Activated gamma-delta T cell treated with anti-CD3 and anti-CD28 coated beads, Interleukin-2, amount 50 U/mL, for 16 hours (primary cell): ENCODE data around the gene RNF11.
"Not testable (repeated sequence)": the region's sequence is repeated elsewhere in the genome, so short reads cannot be mapped to it uniquely, and the experiment has no call there.

Experiments used
- DNase-seq: peaks from one replicate; pipeline ENCODE4 v3.0.0-alpha.2; 2020; ENCODE audit warnings: low read depth

RNF11 gene

GRCh38 chr1:51235673-51236530 is at the start of gene RNF11:
TSS of gene RNF11 (plus strand) at chr1:51236273. CDS start at chr1:51236757, 484 bp downstream.
- peak; percentile 83 for DNase-seq

- no peak for DNase-seq
Observed at GRCh38 chr1:51188230-51188629, 47.8 kb upstream of the RNF11 start.

GRCh38 chr1:51189421-51190073 is 46.5 kb upstream of the RNF11 start:
- peak; percentile 8 for DNase-seq

- DNase-seq: no peak
Observed at GRCh38 chr1:51190961-51191360, 45.1 kb upstream of the RNF11 start.

GRCh38 chr1:51192213-51192843 is 43.7 kb upstream of the RNF11 start:
- DNase-seq: peak; percentile 22

DNA sequence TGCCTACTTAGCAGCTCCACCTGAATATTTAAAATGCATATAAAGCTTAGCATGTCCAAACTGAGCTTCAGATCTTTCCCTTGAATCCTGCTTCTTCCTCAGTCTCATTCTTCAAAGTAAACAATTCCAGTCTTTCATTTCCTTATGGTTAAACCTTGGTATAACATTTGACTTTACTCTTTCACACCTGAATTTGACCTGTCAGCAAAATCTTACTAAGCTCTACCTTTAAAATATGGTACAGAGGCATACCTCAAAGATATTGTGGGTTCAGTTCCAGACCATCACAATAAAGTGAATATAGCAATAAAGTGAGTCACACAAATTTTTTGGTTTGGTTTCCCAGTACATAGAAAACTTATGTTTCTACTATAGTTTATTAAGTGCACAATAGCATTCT is 42.5 kb upstream of the RNF11 start:
- DNase-seq: no peak

DNA sequence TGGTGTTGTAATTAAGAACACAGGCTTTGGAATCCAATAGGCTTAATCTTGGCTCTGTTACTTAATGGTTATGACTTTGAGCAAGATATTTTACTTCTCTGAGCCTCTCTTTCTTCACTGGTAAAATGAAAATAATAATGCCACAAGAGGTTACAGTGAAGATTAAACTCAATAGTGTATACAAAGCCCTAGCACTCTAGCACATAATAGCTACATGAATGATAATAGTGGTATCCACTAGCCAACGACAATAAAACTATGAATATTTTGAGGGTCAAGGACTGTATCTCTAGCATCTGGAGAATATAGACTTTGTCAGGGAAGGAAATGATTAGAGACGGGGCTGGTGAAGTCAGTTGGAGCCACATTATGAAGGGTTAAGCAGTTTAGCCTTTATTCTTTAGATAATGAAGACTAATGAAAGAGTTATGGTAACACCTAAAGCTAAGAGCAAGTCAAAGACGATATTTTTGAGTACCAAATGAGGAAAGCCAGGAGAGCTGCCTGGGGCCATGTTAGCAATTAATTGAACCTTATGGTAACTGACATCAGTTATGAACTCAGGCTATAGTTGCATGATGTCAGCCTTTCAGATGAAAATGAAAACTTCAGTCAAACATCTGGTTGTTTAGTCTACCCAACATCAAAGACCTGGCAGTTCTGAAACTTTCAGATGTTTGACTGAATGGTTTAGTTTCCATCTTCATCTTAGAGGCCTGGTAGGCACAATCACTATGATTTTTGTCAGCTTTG is 32.8 kb upstream of the RNF11 start:
- DNase-seq: no peak

DNA sequence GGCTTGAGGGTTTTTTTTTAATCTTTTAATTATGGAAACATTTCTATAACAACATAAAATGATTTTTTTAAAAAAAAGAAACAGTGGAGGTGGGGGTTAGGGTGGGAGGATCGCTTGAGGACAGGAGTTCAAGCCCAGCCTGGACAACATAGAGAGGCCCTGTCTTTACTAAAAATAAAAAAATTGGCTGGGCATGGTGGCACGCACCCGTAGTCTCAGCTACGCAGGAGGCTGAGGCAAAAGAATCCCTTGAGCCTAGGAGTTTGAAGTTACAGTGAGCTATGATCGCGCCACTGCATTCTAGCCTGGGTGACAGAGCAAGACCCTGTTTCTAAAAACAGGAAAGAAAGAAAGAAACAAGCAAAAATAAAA is 32.2 kb upstream of the RNF11 start:
- no peak for DNase-seq

GRCh38 chr1:51210055-51210454 is 26.0 kb upstream of the RNF11 start:
- DNase-seq: no peak

GRCh38 chr1:51210676-51211075 is 25.4 kb upstream of the RNF11 start:
- DNase-seq: no peak

DNA sequence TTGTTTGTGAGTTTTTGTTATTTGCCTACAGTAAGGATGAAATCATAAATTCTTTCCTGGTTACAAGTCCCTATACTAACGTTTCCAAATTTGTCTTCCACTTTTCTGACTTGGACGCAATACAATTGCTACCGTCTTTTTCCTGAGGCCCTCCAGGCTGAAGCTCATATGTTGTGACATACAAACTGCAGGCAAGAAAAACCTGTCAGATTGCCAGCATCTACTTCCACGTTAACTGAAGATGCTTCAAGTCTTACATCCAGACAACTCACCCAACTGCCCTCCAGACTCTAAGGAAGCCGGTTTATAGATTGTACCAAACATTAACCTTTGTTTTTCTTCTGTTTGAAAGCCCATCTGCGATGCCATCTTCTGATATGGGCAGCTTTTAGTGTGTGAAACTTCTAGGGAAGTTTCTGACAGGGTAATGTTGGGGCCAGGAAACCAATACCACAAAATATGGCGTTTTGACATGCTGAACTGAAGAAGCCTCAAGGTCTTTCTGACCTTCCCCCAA is 21.4 kb upstream of the RNF11 start:
- DNase-seq: no peak

- DNase-seq: no peak
Observed at GRCh38 chr1:51215169-51215568, 20.9 kb upstream of the RNF11 start.

- no peak for DNase-seq
Observed at GRCh38 chr1:51216631-51217030, 19.4 kb upstream of the RNF11 start.

DNA sequence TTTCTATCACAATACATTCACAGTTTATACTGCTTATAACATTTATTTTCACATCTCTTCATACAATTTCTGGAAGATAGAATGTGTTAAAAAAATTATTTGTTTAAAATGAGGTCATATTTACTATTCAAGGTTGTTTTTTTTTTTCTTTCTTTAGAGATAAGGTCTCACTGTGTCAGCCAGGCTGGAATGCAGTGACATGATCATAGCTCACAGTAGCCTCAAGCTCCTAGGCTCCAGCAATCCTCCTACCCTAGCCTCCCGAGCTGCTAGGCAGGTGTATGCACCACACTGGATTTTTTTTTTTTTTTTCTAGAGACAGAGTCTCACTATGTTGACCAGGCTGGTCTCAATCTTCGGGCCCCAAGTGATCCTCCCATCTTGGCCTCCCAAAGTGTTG is 19.0 kb upstream of the RNF11 start:
- no peak for DNase-seq

- no peak for DNase-seq
Observed at GRCh38 chr1:51218570-51218969, 17.5 kb upstream of the RNF11 start.

DNA sequence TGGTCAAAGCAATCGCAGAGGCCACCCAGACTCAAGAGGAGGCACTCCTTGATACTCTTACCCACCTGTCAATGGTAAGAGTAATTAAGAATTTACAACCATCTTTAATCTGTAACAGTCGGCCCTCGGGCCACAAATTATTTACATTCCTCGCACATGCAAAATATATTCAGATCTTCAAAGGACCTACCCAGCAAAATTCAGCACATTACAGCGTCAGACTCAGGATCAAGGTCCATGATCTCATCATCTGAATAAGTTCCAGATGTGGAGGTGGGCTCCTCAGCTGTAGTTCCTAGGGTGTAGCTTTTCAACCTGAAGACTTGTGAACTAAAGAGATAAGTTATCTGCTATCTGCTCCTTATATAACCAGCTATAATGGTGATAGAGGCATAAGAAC is 17.1 kb upstream of the RNF11 start:
- DNase-seq: no peak

GRCh38 chr1:51221529-51221928 is 14.5 kb upstream of the RNF11 start:
- not testable (repeated sequence) for DNase-seq

DNA sequence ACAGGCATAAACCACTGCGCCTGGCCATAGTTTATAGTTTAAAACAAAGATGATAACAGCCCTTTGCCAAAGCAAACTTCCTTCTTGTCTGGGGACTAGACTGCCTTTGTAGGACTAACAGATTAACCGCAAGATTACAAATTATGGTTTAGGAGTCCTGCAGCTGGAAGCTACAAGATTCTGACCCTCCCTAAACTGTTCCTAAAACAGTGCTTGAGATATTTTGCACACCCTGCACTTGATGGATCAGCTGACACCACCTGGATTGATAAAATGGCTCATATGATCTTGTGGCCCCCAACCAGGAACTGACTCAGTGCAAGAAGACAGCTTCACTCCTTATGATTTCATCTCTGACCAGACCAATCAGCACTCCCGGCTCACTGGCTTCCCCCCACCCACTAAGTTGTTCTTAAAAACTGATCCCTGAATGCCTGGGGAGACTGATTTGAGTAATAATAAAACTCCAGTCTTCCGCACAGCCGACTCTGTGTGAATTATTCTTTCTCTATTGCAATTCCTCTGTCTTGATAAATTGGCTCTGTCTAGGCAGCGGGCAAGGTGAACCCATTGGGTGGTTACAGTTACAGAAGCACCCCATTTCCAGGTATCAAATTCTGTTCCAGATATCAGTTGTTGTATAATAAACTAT is 13.8 kb upstream of the RNF11 start:
- DNase-seq: no peak

GRCh38 chr1:51222809-51223208 is 13.3 kb upstream of the RNF11 start:
- no peak for DNase-seq

DNA sequence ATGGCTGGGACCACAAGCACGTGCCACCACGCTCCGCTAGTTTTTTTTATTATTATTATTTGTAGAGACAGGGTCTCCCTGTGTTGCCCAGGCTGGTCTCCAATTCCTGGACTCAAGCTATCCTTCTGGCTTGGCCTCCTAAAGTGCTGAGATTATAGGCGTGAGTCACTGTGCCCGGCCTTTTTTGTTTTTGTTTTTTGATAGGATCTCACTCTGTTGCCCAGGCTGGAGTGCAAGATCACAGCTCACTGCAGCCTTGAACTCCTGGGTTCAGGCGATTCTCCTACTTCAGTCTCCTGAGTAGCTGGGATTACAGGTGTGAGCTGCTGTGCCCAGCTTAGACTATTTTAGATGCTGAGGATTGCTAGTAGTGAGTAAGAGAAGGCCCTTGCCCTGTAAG is 11.8 kb upstream of the RNF11 start:
- DNase-seq: no peak

- not testable (repeated sequence) for DNase-seq
Observed at GRCh38 chr1:51227231-51227960, 8.7 kb upstream of the RNF11 start.
